ENCODE measurements around the gene ZFYVE1. TPM values are rescaled to one million over a fixed set of nuclear protein-coding genes. Genes with fewer than 3 reads are reported as not detected.
"Not testable (repeated sequence)": the region's sequence is repeated elsewhere in the genome, so short reads cannot be mapped to it uniquely, and the experiment has no call there.

ZFYVE1 gene
- total RNA-seq, 2 experiments from 2014 or later = 17.8 to 18.4 TPM

DNA sequence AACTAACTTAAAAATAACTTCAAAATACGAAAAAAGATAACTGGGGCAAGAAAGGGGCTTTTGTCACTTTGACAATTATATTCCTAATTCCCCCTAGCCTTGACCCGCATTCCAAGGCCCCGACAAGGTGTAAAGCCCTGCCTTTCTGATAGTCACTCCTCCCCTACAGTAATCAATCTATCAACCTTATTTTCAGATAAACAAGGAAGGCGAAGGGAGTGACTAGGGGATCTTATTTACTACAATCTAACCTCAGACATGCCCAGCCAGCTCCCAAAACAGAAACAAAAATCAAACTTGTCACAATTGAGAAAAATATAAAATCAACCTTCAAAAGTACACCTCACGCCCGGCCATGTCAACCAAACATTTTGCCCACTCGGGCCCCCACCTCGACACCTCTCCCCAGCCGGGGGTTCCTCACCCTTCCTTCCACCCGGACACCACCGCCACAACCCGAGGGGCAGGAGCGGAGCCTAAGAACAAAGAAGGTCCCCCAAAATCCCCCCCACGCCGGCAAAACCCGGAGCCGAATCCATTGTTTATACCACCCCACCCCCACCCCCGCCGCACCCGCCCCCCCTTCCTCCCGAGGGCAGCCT is 562 bp downstream of the ZFYVE1 start:
- Mint-ChIP-seq H3K27ac (peak overlapping the region; percentile 75), H3K4me3 (peak overlapping the region; percentile 92), H3K9me3 (no peaks in the 10 kb centered on the region), H3K27me3 (no peaks in the 10 kb centered on the region), H3K36me3 (ENCODE audit: low read depth) (peaks cover 30% of the 10 kb centered on the region), H3K4me1 (peaks cover 53% of the 10 kb centered on the region)
- DNase-seq = no peak
- ChIA-PET POLR2A (interaction anchor here (0.8 to 3.3 kb wide), 7 partner anchors 12 to 464 kb away, joined by 3 to 65 read pairs (median 4); partner anchors contain the start of genes NUMB, RBM25 and RIOX1), CTCF (interaction anchor here (0.9 kb wide), 1 partner anchor 32 kb away, joined by 8 read pairs; the partner anchor contains the start of gene RBM25)

DNA sequence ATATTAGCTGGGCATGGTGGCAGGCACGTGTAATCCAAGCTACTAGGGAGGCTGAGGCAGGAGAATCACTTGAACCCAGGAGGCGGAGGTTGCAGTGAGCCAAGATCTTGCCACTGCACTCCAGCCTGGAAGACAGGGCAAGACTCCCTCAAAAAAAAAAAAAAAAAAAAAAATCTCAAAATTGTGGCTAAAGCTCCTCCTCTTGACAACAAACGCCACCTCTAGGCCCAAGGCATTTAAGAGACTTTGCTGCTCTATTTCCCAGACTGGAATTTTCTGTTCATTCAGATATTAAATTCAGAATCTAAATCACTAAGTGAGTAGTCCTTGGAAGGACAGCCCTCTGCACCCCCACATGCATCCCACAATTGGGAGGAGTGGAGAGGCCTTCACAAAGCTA is 1.4 kb downstream of the ZFYVE1 start:
- Mint-ChIP-seq H3K4me3 (peak overlapping the region; percentile 92), H3K4me1 (peaks cover 53% of the 10 kb centered on the region), H3K27me3 (no peaks in the 10 kb centered on the region), H3K27ac (no peak overlapping the region), H3K36me3 (ENCODE audit: low read depth) (peaks cover 30% of the 10 kb centered on the region), H3K9me3 (no peaks in the 10 kb centered on the region)
- ChIA-PET CTCF (no interaction called here), POLR2A (interaction anchor here (1.2 to 3.3 kb wide), 3 partner anchors 19 to 34 kb away, joined by 3 to 65 read pairs (median 4); partner anchors contain the start of gene RBM25)
- no peak for DNase-seq

DNA sequence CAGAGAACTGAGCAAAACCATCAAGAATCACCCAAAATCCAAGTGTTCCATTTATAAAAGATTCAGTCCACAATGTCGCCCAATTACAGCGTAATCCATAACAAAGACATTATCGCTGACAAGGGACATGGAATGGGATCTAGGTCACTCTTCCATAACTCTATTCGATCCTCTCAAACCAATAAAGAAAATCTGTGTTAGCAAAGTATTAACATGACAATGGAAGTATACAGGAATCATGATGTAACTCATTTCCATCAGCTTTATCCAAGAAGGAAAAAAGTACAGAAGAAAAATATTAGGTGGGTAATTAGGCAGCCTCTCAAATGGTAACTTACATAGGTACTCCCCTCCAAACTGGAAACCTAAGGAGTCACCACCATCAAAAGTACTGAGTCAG is 4.9 kb downstream of the ZFYVE1 start:
- Mint-ChIP-seq H3K27ac (no peak overlapping the region), H3K36me3 (ENCODE audit: low read depth) (peaks cover 49% of the 10 kb centered on the region), H3K27me3 (no peaks in the 10 kb centered on the region), H3K9me3 (no peaks in the 10 kb centered on the region), H3K4me3 (no peak overlapping the region), H3K4me1 (peaks cover 44% of the 10 kb centered on the region)
- ChIA-PET CTCF (interaction anchor here (1.3 kb wide), 1 partner anchor 15 kb away, joined by 3 read pairs; no protein-coding TSS in a partner anchor), POLR2A (no interaction called here)
- DNase-seq = no peak

DNA sequence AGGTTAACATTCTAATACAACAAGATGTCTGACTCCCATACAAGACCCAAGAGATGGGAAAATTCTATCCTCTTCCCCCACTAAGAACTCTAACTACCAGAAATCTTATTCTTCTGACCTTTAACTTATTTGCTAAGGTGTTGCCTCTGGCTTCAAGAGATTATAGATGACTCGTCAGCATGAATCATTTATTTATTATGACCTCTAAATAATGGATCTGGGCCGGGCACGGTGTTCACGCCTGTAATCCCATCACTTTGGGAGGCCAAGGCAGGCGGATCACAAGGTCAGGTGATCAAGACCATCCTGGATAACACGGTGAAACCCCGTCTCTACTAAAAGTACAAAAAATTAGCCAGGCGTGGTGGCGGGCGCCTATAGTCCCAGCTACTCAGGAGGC is 10.9 kb downstream of the ZFYVE1 start:
- DNase-seq, CTCF ChIA-PET, H3K9me3 Mint-ChIP-seq, H3K27me3 Mint-ChIP-seq, H3K4me3 Mint-ChIP-seq, POLR2A ChIA-PET, H3K27ac Mint-ChIP-seq: not testable (repeated sequence)
- H3K4me1 Mint-ChIP-seq = peaks cover 33% of the 10 kb centered on the region
- peaks cover 63% of the 10 kb centered on the region for H3K36me3 Mint-ChIP-seq (ENCODE audit: low read depth)

DNA sequence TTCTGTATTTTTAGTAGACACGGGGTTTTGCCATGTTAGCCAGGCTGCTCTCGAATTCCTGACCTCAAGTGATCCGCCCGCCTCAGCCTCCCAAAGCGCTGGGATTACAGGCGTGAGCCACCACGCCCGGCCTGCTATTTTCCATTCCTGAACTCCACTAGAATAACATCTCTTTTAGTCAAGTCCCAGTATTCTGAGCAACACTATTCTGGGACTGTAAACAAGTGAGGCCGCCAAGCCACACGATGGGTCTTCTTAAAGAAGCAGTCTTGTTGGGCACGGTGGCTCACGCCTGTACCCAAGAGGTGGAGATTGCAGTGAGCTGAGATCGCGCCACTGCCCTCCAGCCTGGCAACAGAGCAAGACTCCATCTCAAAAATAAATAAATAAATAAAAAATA is 11.4 kb downstream of the ZFYVE1 start:
- H3K4me3 Mint-ChIP-seq, H3K9me3 Mint-ChIP-seq, DNase-seq, CTCF ChIA-PET, H3K27me3 Mint-ChIP-seq: not testable (repeated sequence)
- Mint-ChIP-seq H3K27ac (peak overlapping the region; percentile 28), H3K36me3 (ENCODE audit: low read depth) (peaks cover 63% of the 10 kb centered on the region), H3K4me1 (peaks cover 33% of the 10 kb centered on the region)
- POLR2A ChIA-PET = interaction anchor here (1.6 kb wide), 1 partner anchor 10 kb away, joined by 3 read pairs; no protein-coding TSS in a partner anchor

DNA sequence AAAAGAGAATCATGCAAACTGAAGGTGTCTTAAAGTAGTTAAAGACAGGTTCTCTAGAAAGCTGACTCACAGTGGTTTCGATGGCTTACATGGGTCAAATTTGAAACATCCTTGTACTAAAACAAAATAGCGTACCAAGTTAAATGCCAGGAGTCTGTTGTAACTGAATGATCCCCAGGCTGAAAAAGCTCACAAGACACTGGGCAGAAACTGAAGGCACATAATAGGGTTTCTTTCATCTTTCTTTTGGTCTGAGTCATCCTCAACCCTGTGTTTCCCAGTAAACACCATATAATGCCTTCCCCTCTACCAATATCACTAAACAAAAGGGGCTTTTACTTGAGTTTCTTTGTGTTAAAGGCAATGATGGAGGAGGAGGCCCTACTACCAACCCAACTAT is 12.8 kb downstream of the ZFYVE1 start:
- ChIA-PET POLR2A (interaction anchor here (1.6 to 1.9 kb wide), 3 partner anchors 9 to 44 kb away, joined by 3 to 9 read pairs (median 8); partner anchors contain the start of genes RBM25 and ZFYVE1), CTCF (no interaction called here)
- H3K4me1 Mint-ChIP-seq = peaks cover 33% of the 10 kb centered on the region
- peaks cover 64% of the 10 kb centered on the region for H3K36me3 Mint-ChIP-seq (ENCODE audit: low read depth)
- DNase-seq = no peak
- peak overlapping the region; percentile 55 for H3K27ac Mint-ChIP-seq
- no peak overlapping the region for H3K4me3 Mint-ChIP-seq
- no peaks in the 10 kb centered on the region for H3K27me3 Mint-ChIP-seq
- no peaks in the 10 kb centered on the region for H3K9me3 Mint-ChIP-seq

DNA sequence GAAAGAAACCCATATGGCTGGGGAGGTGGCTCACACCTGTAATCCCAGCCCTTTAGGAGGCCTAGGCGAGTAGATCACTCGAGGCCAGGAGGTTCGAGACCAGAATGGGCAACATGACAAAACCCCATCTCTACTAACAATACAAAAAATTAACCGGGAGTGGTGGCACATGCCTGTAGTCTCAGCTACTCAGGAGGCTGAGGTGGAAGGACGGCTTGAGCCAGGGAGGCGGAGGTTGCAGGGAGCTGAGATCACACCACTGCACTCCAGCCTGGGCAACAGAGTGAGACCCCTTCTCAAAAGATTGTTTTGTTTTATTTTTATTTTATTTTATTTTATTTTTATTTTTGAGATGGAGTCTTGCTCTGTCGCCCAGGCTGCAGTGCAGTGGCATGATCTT is 15.7 kb downstream of the ZFYVE1 start:
- not testable (repeated sequence) for DNase-seq, H3K9me3 Mint-ChIP-seq, H3K27ac Mint-ChIP-seq, H3K27me3 Mint-ChIP-seq, H3K4me3 Mint-ChIP-seq
- ChIA-PET POLR2A (interaction anchor here (0.7 to 1.8 kb wide), 2 partner anchors 16 to 47 kb away, joined by 4 to 8 read pairs; partner anchors contain the start of gene RBM25), CTCF (interaction anchor here (0.7 to 1.0 kb wide), 4 partner anchors 16 to 268 kb away, joined by 3 to 4 read pairs (median 4); partner anchors contain the start of gene ZFYVE1)
- peaks cover 31% of the 10 kb centered on the region for H3K4me1 Mint-ChIP-seq
- peaks cover 62% of the 10 kb centered on the region for H3K36me3 Mint-ChIP-seq (ENCODE audit: low read depth)

DNA sequence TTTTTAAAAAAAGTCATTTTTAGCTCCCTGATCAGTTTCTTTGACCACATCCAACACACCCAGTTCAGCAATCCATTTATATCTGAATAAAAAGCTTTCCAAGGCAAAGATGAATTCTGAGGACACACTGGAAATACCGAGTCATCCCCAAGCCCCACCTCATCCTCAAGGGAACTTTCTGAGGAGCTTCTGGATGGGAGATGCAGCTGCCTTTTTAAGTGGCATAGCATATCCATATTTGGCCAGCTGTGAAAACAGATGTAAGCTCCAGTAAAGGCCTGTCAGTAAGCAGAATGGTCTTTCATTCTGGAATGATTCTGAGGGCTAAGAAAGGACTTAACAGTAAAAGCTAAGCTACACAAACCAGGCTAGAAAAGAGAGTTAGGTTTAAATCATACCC is 18.4 kb downstream of the ZFYVE1 start:
- ChIA-PET CTCF (no interaction called here), POLR2A (interaction anchor here (1.4 to 1.5 kb wide), 2 partner anchors 49 to 50 kb away, joined by 3 to 4 read pairs; partner anchors contain the start of gene RBM25)
- H3K36me3 Mint-ChIP-seq (ENCODE audit: low read depth) = peaks cover 39% of the 10 kb centered on the region
- no peaks in the 10 kb centered on the region for H3K9me3 Mint-ChIP-seq
- DNase-seq = no peak
- peaks cover 11% of the 10 kb centered on the region for H3K4me1 Mint-ChIP-seq
- H3K27ac Mint-ChIP-seq = no peak overlapping the region
- H3K27me3 Mint-ChIP-seq = no peaks in the 10 kb centered on the region
- H3K4me3 Mint-ChIP-seq = no peak overlapping the region

DNA sequence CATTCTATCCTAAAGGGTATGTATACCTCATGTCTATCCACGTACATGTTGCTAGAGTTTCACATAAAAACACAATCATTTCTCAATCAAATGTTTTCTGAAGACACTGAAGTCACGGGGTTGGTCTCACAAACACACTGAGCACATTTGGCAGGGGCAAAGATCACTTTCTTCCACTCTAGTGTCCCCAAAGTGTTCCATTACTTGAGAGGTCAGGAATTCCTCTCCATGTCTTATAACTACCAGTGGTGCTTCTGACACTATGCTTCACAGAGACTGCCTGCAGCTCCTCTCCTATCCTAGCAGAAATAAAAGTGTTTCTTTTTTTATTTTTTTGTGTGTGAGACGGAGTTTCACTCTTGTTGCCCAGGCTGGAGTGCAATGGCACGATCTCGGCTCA is 19.1 kb downstream of the ZFYVE1 start:
- Mint-ChIP-seq H3K27me3 (no peaks in the 10 kb centered on the region), H3K4me1 (peaks cover 5% of the 10 kb centered on the region), H3K27ac (no peak overlapping the region), H3K4me3 (no peak overlapping the region), H3K36me3 (ENCODE audit: low read depth) (peaks cover 34% of the 10 kb centered on the region), H3K9me3 (no peaks in the 10 kb centered on the region)
- DNase-seq = no peak
- ChIA-PET CTCF (no interaction called here), POLR2A (interaction anchor here (1.4 to 1.5 kb wide), 2 partner anchors 50 to 51 kb away, joined by 3 to 4 read pairs; partner anchors contain the start of gene RBM25)

DNA sequence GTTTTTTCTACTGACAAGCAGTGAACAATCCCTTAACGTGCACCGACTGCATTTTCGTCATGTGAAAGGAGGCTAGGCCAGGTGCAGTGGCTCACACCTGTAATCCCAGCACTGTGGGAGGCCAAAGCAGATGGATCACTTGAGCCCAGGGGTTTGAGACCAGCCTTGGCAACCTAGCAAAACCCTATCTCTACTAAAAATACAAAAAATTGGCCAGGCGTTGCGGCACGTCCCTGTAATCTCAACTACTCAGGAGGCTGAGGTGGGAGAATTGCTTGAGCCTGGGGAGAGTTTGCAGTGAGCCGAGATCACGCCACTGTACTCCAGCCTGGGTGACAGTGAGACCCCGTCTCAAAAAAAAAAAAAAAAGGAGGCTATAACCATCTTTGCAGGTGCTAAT is 22.3 kb downstream of the ZFYVE1 start:
- H3K4me1 Mint-ChIP-seq, DNase-seq, H3K27ac Mint-ChIP-seq, H3K4me3 Mint-ChIP-seq, H3K9me3 Mint-ChIP-seq, CTCF ChIA-PET, POLR2A ChIA-PET, H3K27me3 Mint-ChIP-seq: not testable (repeated sequence)
- H3K36me3 Mint-ChIP-seq (ENCODE audit: low read depth) = peaks cover 20% of the 10 kb centered on the region

DNA sequence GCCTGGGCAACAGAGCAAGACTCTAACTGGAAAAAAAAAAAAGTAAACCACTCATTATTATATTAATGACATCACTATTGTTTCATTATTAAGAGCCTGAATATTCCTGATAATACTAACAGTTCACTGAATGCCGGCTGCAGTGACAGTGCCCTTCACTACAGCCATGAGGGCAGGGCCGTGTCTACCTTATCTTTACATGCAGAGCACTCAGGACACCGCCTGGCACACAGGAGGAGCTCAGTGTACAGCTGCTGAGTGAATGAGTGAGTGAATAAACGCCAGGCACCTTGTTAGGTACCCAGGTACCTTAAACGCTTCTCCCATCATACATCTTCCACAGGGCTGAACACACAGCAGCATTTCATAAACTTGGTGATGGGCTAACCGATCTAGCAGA is 23.2 kb downstream of the ZFYVE1 start:
- Mint-ChIP-seq H3K9me3 (no peaks in the 10 kb centered on the region), H3K27ac (no peak overlapping the region), H3K4me3 (no peak overlapping the region), H3K4me1 (peaks cover 4% of the 10 kb centered on the region), H3K36me3 (ENCODE audit: low read depth) (peaks cover 13% of the 10 kb centered on the region), H3K27me3 (no peaks in the 10 kb centered on the region)
- POLR2A ChIA-PET = no interaction called here
- CTCF ChIA-PET = no interaction called here
- no peak for DNase-seq

DNA sequence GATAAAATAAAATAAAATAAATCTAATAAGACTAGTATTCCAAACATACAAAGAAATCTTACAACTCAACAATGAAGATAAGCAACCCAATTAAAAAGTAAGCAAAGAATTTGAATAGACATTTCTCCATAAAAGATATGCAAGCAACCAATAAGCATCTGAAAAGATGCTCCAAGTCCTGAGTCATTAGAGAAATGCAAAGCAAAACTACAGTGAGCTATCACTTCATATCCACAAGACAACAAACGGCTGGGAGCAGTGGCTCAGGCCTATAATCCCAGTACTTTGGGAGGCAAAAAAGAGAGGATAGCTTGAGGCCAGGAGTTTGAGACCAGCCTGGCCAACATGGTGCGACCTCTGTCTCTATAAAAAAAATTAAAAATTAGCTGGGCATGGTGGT is 26.8 kb downstream of the ZFYVE1 start:
- ChIA-PET CTCF (no interaction called here), POLR2A (interaction anchor here (1.2 kb wide), 1 partner anchor 13 kb away, joined by 3 read pairs; no protein-coding TSS in a partner anchor)
- no peak overlapping the region for H3K27ac Mint-ChIP-seq
- no peaks in the 10 kb centered on the region for H3K27me3 Mint-ChIP-seq
- H3K4me1 Mint-ChIP-seq = peaks cover 4% of the 10 kb centered on the region
- H3K4me3 Mint-ChIP-seq = no peak overlapping the region
- H3K9me3 Mint-ChIP-seq = no peaks in the 10 kb centered on the region
- DNase-seq = no peak
- peaks cover 32% of the 10 kb centered on the region for H3K36me3 Mint-ChIP-seq (ENCODE audit: low read depth)

DNA sequence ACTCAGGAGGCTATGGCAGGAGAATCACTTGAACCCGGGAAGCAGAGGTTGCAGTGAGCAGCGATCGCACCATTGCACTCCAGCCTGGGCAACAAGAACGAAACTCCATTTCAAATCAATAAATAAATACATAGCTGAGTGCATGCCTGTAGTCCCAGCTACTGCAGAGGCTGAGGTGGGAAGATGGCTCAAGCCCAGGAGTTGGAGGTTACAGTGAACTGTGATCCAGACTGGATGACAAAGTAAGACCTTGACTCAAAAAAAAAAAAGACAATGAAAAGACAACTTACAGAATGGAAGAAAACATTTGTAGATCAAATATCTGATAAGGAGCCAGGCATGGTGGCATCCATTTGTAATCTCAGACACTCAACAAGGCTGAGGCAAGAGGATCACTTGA is 27.6 kb downstream of the ZFYVE1 start:
- no peak for DNase-seq
- Mint-ChIP-seq H3K27me3 (no peaks in the 10 kb centered on the region), H3K27ac (no peak overlapping the region), H3K9me3 (no peaks in the 10 kb centered on the region), H3K36me3 (ENCODE audit: low read depth) (peaks cover 33% of the 10 kb centered on the region), H3K4me1 (peaks cover 4% of the 10 kb centered on the region), H3K4me3 (no peak overlapping the region)
- ChIA-PET POLR2A (no interaction called here), CTCF (no interaction called here)

Data from activated CD4-positive, alpha-beta memory T cell treated with anti-CD3 and anti-CD28 coated beads, Interleukin-2, amount 10 ng/mL, durations not matched to agents 7 days and 5 days (primary cell).